GM23248 (cell line): Measurements from ENCODE around the gene OLIG2. TPM values are rescaled to one million over a fixed set of nuclear protein-coding genes. Genes with fewer than 3 reads are reported as not detected.

ENCODE experiments used
- DNase-seq: peaks from one replicate; pipeline ENCODE4 v3.0.0-alpha.2; 2015
- H2AFZ ChIP-seq: fragments of 200-600 bp; sonication (generic); 2 replicates; pipeline ENCODE4 v1.6.1; 2016; ENCODE audit warnings: antibody characterized with exemption
- H3F3A ChIP-seq: fragments of 200-600 bp; sonication (generic); 2 replicates; pipeline ENCODE4 v1.6.1; 2016; ENCODE audit warnings: mild to moderate bottlenecking, antibody characterized with exemption, mixed run types; ENCODE audit not compliant: insufficient read depth
- H3K27ac ChIP-seq: fragments of 200-600 bp; sonication (generic); 2 replicates; pipeline ENCODE4 v1.5.1; 2016; ENCODE audit warnings: mild to moderate bottlenecking
- H3K27me3 ChIP-seq: fragments of 200-600 bp; sonication (generic); replicated peaks from 2 replicates; pipeline ENCODE4 v1.6.1; 2016; ENCODE audit warnings: mild to moderate bottlenecking; ENCODE audit not compliant: insufficient read depth
- H3K36me3 ChIP-seq: fragments of 200-600 bp; sonication (generic); 2 replicates; pipeline ENCODE4 v1.6.1; 2016; ENCODE audit warnings: low read depth, mild to moderate bottlenecking
- H3K4me1 ChIP-seq: fragments of 200-600 bp; sonication (generic); 2 replicates; pipeline ENCODE4 v1.6.1; 2016; ENCODE audit warnings: mild to moderate bottlenecking; ENCODE audit not compliant: insufficient read depth
- H3K4me2 ChIP-seq: fragments of 200-600 bp; sonication (generic); one replicate; pipeline ENCODE4 v1.6.1; 2016; ENCODE audit warnings: mild to moderate bottlenecking; ENCODE audit not compliant: unreplicated experiment
- H3K4me3 ChIP-seq: fragments of 200-600 bp; sonication (generic); 2 replicates; pipeline ENCODE4 v1.5.1; 2016; ENCODE audit warnings: mild to moderate bottlenecking
- H3K79me2 ChIP-seq: fragments of 200-600 bp; sonication (generic); 2 replicates; pipeline ENCODE4 v1.6.1; 2016; ENCODE audit warnings: mild to moderate bottlenecking; ENCODE audit not compliant: insufficient read depth
- H3K9ac ChIP-seq: fragments of 200-600 bp; sonication (generic); 2 replicates; pipeline ENCODE4 v1.6.1; 2016; ENCODE audit warnings: mild to moderate bottlenecking
- H3K9me2 ChIP-seq: fragments of 200-600 bp; sonication (generic); 2 replicates; pipeline ENCODE4 v1.6.1; 2016; ENCODE audit warnings: mixed run types, mild to moderate bottlenecking, moderate library complexity; ENCODE audit not compliant: insufficient read depth
- H3K9me3 ChIP-seq: fragments of 200-600 bp; sonication (generic); one replicate; pipeline ENCODE4 v1.6.1; 2017; ENCODE audit warnings: low read depth
- H4K20me1 ChIP-seq: fragments of 200-600 bp; sonication (generic); 2 replicates; pipeline ENCODE4 v1.6.0; 2016; ENCODE audit not compliant: insufficient read depth
- EZH2 ChIP-seq: fragments of 200-600 bp; sonication (generic); IDR thresholded peaks from 2 replicates; pipeline ENCODE4 v1.6.1; 2018; ENCODE audit warnings: antibody characterized with exemption, mild to moderate bottlenecking; ENCODE audit not compliant: insufficient read depth, poor library complexity, severe bottlenecking
- EZH2phosphoT487 ChIP-seq: fragments of 200-600 bp; sonication (generic); IDR thresholded peaks from 2 replicates; pipeline ENCODE4 v1.6.1; 2018; ENCODE audit warnings: antibody characterized with exemption, moderate library complexity, mild to moderate bottlenecking, low read depth; ENCODE audit not compliant: insufficient read depth
- WGBS, 2 experiments: methylation state at CpG; one replicate each; pipeline ENCODE4 v1.1.6; 2015 to 2017; ENCODE audit warnings: low lambda C conversion rate in 2 of 2, low coverage in 1 of 2; ENCODE audit errors: missing lambda C conversion rate in 2 of 2; 5-methylcytosine and 5-hydroxymethylcytosine counted together
- in situ Hi-C: fragments of 300-500 bp; cut with MboI; formaldehyde crosslinking; loops from 2 replicates; pipeline ENCODE4 v1.15.0; 2020
- polyA plus RNA-seq: library from polyadenylated mRNA; unstranded; fragments of >200 nt; fragmentation: Nextera tagmentation; extraction: Ambion mirVana; gene quantifications from 2 replicates; pipeline ENCODE4 v1.2.1, GENCODE V29; 2016
- total RNA-seq: library from RNA; depleted of rRNA; stranded (reverse); fragments of >200 nt; shearing (Covaris generic); gene quantifications from 2 replicates; pipeline ENCODE4 v1.2.3, GENCODE V29; 2014

The OLIG2 gene
- total and polyA plus RNA-seq, 2 experiments from 2014 or later, result not detected

- no peak overlapping the region for H3K4me3 ChIP-seq
- no peaks in the 10 kb centered on the region for H4K20me1 ChIP-seq
- H3K9me3 ChIP-seq, result no peaks in the 10 kb centered on the region
- no peak overlapping the region for H3K4me2 ChIP-seq
- H3K4me1 ChIP-seq, result peaks cover 5% of the 10 kb centered on the region
- in situ Hi-C loops, result no loop called here
- no peak overlapping the region for H3K9ac ChIP-seq
- 33 to 36% methylated on average over 3 of the region's 3 CpGs for WGBS, 2 experiments
- 0 out of 2 replicates have a peak, but pooled peaks cover 5% of the 10 kb centered on the region for H3F3A ChIP-seq
- no peak overlapping the region for H3K27ac ChIP-seq
- H2AFZ ChIP-seq, result no peak overlapping the region
- TF ChIP-seq EZH2phosphoT487, result no peak
- TF ChIP-seq EZH2, result no peak
- H3K9me2 ChIP-seq, result no peaks in the 10 kb centered on the region
- DNase-seq, result no peak
- H3K27me3 ChIP-seq, result peaks cover 60% of the 10 kb centered on the region
- H3K36me3 ChIP-seq, result no peaks in the 10 kb centered on the region
- H3K79me2 ChIP-seq, result no peaks in the 10 kb centered on the region
Measured at GRCh38 chr21:33015756-33016155, 10.0 kb upstream of the OLIG2 start.

GRCh38 chr21:33018707-33019465 lies 6.8 kb upstream of the OLIG2 start:
- Histone ChIP-seq H3K9me3 (no peaks in the 10 kb centered on the region), H3F3A (no peaks in the 10 kb centered on the region), H3K4me1 (no peaks in the 10 kb centered on the region), H3K27me3 (peaks cover 87% of the 10 kb centered on the region), H3K9me2 (no peaks in the 10 kb centered on the region), H3K36me3 (no peaks in the 10 kb centered on the region), H3K27ac (no peak overlapping the region), H4K20me1 (no peaks in the 10 kb centered on the region), H3K4me3 (no peak overlapping the region), H2AFZ (no peak overlapping the region), H3K4me2 (no peak overlapping the region), H3K9ac (no peak overlapping the region), H3K79me2 (no peaks in the 10 kb centered on the region)
- 21 to 22% methylated on average over 9 of the region's 9 CpGs for WGBS, 2 experiments
- DNase-seq, result no peak
- TF ChIP-seq EZH2 (no peak), EZH2phosphoT487 (no peak)
- in situ Hi-C loops, result no loop called here

- no peak for DNase-seq
- H3K79me2 ChIP-seq, result no peaks in the 10 kb centered on the region
- H4K20me1 ChIP-seq, result no peaks in the 10 kb centered on the region
- no peaks in the 10 kb centered on the region for H3K4me1 ChIP-seq
- no peaks in the 10 kb centered on the region for H3K9me2 ChIP-seq
- H3K4me2 ChIP-seq, result no peak overlapping the region
- no peak overlapping the region for H3K9ac ChIP-seq
- no peak overlapping the region for H3K4me3 ChIP-seq
- H3K36me3 ChIP-seq, result no peaks in the 10 kb centered on the region
- H3K27me3 ChIP-seq, result peaks cover 93% of the 10 kb centered on the region
- TF ChIP-seq EZH2phosphoT487, result no peak
- TF ChIP-seq EZH2, result peak; percentile 86
- in situ Hi-C loops, result no loop called here
- H2AFZ ChIP-seq, result no peak overlapping the region
- H3K9me3 ChIP-seq, result no peaks in the 10 kb centered on the region
- 1% methylated on average over 17 of the region's 17 CpGs for WGBS, 2 experiments
- no peaks in the 10 kb centered on the region for H3F3A ChIP-seq
- no peak overlapping the region for H3K27ac ChIP-seq
Measured at GRCh38 chr21:33019516-33019884, 6.2 kb upstream of the OLIG2 start.

GRCh38 chr21:33019885-33020557 lies 5.7 kb upstream of the OLIG2 start:
- DNase-seq, result no peak
- TF ChIP-seq EZH2, result peak; percentile 55
- no peak for TF ChIP-seq EZH2phosphoT487

More at GRCh38 chr21:33019885-33020557, 5.7 kb upstream of the OLIG2 start:
- Histone ChIP-seq H3F3A (no peaks in the 10 kb centered on the region), H3K27me3 (peaks cover 95% of the 10 kb centered on the region), H3K4me1 (no peaks in the 10 kb centered on the region), H2AFZ (no peak overlapping the region), H3K9me2 (no peaks in the 10 kb centered on the region), H3K4me3 (no peak overlapping the region), H3K36me3 (no peaks in the 10 kb centered on the region), H3K9me3 (no peaks in the 10 kb centered on the region), H4K20me1 (no peaks in the 10 kb centered on the region), H3K9ac (no peak overlapping the region), H3K79me2 (no peaks in the 10 kb centered on the region), H3K4me2 (no peak overlapping the region), H3K27ac (no peak overlapping the region)
- 4 to 5% methylated on average over 34 to 46 of the region's 55 CpGs for WGBS, 2 experiments
- in situ Hi-C loops, result no loop called here
